ENCODE measurements around the gene HEATR3. TPM values are rescaled to one million over a fixed set of nuclear protein-coding genes. Genes with fewer than 3 reads are reported as not detected.

Gene HEATR3
- total RNA-seq, 2 experiments from 2014 or later = 22.2 to 28.7 TPM

- H3K4me1 Mint-ChIP-seq = peaks cover 46% of the 10 kb centered on the region
- no peaks in the 10 kb centered on the region for H3K27me3 Mint-ChIP-seq
- H3K27ac Mint-ChIP-seq = peak overlapping the region; percentile 84
- no peaks in the 10 kb centered on the region for H3K9me3 Mint-ChIP-seq (ENCODE audit: low read depth)
- peaks cover 13% of the 10 kb centered on the region for H3K36me3 Mint-ChIP-seq (ENCODE audit: low read depth)
- POLR2A ChIA-PET = no interaction called here
- DNase-seq (peak; percentile 66), ATAC-seq (no peak)
- intact Hi-C loops (cut with DNase I, micrococcal nuclease) = loop anchor here (1.0 to 10.0 kb wide), 12 partner anchors 13 to 1549 kb away; partner anchors contain the start of genes CNEP1R1 (in 2 of the 2), BRD7 (in 1 of the 2), CBLN1 (in 1 of the 2) and CYLD (in 1 of the 2)
- H3K4me3 Mint-ChIP-seq = peak overlapping the region; percentile 79
- CTCF ChIA-PET = no interaction called here
Measured at GRCh38 chr16:50153596-50154419, 88.0 kb downstream of the HEATR3 start.

- peak overlapping the region; percentile 84 for H3K27ac Mint-ChIP-seq
- H3K36me3 Mint-ChIP-seq (ENCODE audit: low read depth) = peaks cover 15% of the 10 kb centered on the region
- DNase-seq (peak; percentile 33), ATAC-seq (no peak)
- intact Hi-C loops (cut with DNase I, micrococcal nuclease) = loop anchor here (2.0 to 10.0 kb wide), 5 partner anchors 18 to 1550 kb away; partner anchors contain the start of genes CBLN1 (in 1 of the 2), CYLD (in 1 of the 2) and SNX20 (in 1 of the 2)
- peaks cover 53% of the 10 kb centered on the region for H3K4me1 Mint-ChIP-seq
- H3K27me3 Mint-ChIP-seq = no peaks in the 10 kb centered on the region
- peak overlapping the region; percentile 79 for H3K4me3 Mint-ChIP-seq
- no peaks in the 10 kb centered on the region for H3K9me3 Mint-ChIP-seq (ENCODE audit: low read depth)
- POLR2A ChIA-PET = no interaction called here
- CTCF ChIA-PET = interaction anchor here (0.6 to 1.8 kb wide), 4 partner anchors 13 to 130 kb away, joined by 3 to 8 read pairs (median 3); partner anchors contain the start of gene CNEP1R1
Measured at GRCh38 chr16:50154420-50154950, 88.7 kb downstream of the HEATR3 start.

GRCh38 chr16:50155925-50156324 lies 90.2 kb downstream of the HEATR3 start:
- ATAC-seq = no peak
- POLR2A ChIA-PET = interaction anchor here (0.7 kb wide), 1 partner anchor 149 kb away, joined by 3 read pairs; no protein-coding TSS in a partner anchor
- no peaks in the 10 kb centered on the region for H3K27me3 Mint-ChIP-seq
- peak overlapping the region; percentile 84 for H3K27ac Mint-ChIP-seq
- DNase-seq = no peak
- peaks cover 66% of the 10 kb centered on the region for H3K4me1 Mint-ChIP-seq
- intact Hi-C loops (cut with DNase I, micrococcal nuclease) = loop anchor here (2.0 to 10.0 kb wide), 6 partner anchors 17 to 1551 kb away; partner anchors contain the start of gene CYLD (in 1 of the 2)
- peak overlapping the region; percentile 79 for H3K4me3 Mint-ChIP-seq
- H3K9me3 Mint-ChIP-seq (ENCODE audit: low read depth) = no peaks in the 10 kb centered on the region
- peaks cover 20% of the 10 kb centered on the region for H3K36me3 Mint-ChIP-seq (ENCODE audit: low read depth)
- CTCF ChIA-PET = interaction anchor here (0.7 to 1.8 kb wide), 5 partner anchors 11 to 156 kb away, joined by 3 to 8 read pairs (median 3); partner anchors contain the start of gene CNEP1R1

Other genes starting within 250 kb of the HEATR3 start
- not detected for gene ZNF423, start 209.9 kb upstream of the HEATR3 start, total RNA-seq
- 10 to 100 TPM; 19.3 to 22.8 TPM for gene CNEP1R1, start 40.7 kb upstream of the HEATR3 start, total RNA-seq
- gene TENT4B, start 87.3 kb downstream of the HEATR3 start, total RNA-seq = 10 to 100 TPM; 19.3 to 22.4 TPM
- gene ADCY7, start 200.6 kb downstream of the HEATR3 start, total RNA-seq = 10 to 100 TPM; 51.8 to 85.3 TPM